RWPE1 (cell line): ENCODE measurements around the gene PRKCSH.
"Not testable (repeated sequence)": the region's sequence is repeated elsewhere in the genome, so short reads cannot be mapped to it uniquely, and the experiment has no call there.

ENCODE experiments used
- CTCF ChIA-PET: fragments of 350-600 bp; sonication (Branson Sonifier 250); formaldehyde crosslinking; extraction: SDS; loops from one replicate; lab custom pipeline; 2021; lab: Yijun Ruan, JAX
- POLR2A ChIA-PET: fragments of 400-600 bp; formaldehyde crosslinking; extraction: SDS; loops from one replicate; lab custom pipeline; 2020; ENCODE audit warnings: antibody characterized with exemption; ENCODE audit not compliant: low non-redundant PET; lab: Yijun Ruan, JAX
- DNase-seq: peaks from one replicate; pipeline ENCODE4 v3.0.0; 2012; ENCODE audit warnings: low spot score
- H3K27ac ChIP-seq: fragments of 450-650 bp; 2 replicates; pipeline ENCODE4 v1.5.1; 2017
- TF ChIP-seq, protein P1 (sequence below): fragments of 450-650 bp; conservative IDR thresholded peaks from 2 replicates; pipeline ENCODE4 v1.5.1; 2017; ENCODE audit warnings: low read depth, mild to moderate bottlenecking

The PRKCSH gene

DNA sequence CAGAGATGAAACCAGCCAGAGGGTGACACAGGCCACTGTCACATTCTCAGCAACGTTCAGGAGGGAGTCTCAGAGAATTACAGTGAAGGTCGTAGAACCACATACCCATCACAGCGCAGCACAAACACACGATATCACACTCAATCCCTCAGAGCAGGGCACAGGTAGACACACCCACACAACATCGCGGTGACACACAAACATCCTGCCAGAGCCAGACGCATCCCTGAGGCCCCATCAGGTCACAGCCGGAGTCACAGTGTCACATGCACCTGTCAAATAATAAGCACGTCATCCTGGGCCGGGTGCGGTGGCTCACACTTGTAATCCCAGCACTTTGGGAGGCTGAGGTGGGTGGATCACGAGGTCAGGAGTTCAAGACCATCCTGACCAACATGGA, 28.0 kb downstream of the PRKCSH start:
- CTCF ChIA-PET: interaction anchor here (1.3 kb wide), 1 partner anchor 19 kb away, joined by 4 read pairs; no protein-coding TSS in a partner anchor
- no peak overlapping the region for H3K27ac ChIP-seq
- POLR2A ChIA-PET: no interaction called here

DNA sequence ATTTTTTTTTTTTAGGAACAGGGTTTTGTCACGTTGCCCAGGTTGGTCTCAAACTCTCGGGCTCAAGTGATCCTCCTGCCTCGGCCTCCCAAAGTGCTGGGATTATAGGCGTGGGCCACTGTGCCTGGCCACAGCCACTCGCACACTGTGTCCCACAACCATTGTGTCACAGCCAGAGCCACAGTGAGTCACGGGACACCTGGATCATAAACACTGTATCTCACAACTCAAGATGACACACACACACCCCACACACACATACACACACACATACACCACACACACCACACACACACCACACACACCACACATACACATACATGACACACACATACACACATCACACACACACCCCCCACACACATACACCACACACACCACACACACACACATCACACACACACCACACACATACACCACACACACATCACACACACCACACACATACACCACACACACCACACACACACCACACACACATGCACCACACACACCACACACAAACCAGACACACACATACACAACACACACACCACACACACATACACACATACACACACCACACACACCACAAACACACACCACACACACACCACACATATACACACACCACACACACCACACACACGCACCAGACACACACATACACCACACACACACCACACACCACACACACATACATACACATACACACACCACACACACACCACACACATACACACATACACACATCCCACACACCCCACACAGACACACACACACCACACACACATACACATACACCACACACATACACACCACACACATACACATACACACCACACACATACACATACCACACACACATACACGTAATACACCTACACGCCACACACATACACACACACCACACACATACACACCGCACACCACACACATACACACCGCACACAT, 29.2 kb downstream of the PRKCSH start:
- TF ChIP-seq, protein P1, sequence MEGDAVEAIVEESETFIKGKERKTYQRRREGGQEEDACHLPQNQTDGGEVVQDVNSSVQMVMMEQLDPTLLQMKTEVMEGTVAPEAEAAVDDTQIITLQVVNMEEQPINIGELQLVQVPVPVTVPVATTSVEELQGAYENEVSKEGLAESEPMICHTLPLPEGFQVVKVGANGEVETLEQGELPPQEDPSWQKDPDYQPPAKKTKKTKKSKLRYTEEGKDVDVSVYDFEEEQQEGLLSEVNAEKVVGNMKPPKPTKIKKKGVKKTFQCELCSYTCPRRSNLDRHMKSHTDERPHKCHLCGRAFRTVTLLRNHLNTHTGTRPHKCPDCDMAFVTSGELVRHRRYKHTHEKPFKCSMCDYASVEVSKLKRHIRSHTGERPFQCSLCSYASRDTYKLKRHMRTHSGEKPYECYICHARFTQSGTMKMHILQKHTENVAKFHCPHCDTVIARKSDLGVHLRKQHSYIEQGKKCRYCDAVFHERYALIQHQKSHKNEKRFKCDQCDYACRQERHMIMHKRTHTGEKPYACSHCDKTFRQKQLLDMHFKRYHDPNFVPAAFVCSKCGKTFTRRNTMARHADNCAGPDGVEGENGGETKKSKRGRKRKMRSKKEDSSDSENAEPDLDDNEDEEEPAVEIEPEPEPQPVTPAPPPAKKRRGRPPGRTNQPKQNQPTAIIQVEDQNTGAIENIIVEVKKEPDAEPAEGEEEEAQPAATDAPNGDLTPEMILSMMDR: no peak
- no peak overlapping the region for H3K27ac ChIP-seq
- POLR2A ChIA-PET: no interaction called here
- CTCF ChIA-PET: interaction anchor here (1.3 kb wide), 1 partner anchor 18 kb away, joined by 4 read pairs; no protein-coding TSS in a partner anchor
- DNase-seq: no peak

More for the DNA sequence above, 28.0 kb downstream of the PRKCSH start:
- DNase-seq: no peak
- TF ChIP-seq, protein P1: no peak

DNA sequence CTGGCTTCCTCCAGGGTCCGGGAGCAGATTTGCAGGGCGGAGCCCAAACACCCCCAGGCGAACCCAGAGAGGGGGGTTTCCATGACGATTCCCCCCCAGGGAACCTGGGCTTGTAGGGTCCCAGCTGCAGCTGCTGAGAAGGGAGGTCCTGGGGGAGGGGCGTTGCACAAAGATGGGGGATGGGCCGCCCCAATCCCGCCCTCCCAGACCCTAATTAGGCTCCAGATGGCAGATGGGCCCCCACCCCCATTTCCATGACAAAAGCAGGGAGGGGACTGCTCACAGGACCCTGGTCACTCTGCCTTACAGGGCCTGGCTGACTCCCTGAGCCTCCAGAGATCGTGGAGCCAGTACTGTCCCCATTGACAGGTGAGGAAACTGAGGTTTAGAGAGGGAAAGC, 30.2 kb downstream of the PRKCSH start:
- CTCF ChIA-PET: no interaction called here
- TF ChIP-seq, protein P1: no peak
- POLR2A ChIA-PET: no interaction called here
- no peak for DNase-seq
- H3K27ac ChIP-seq: no peak overlapping the region

DNA sequence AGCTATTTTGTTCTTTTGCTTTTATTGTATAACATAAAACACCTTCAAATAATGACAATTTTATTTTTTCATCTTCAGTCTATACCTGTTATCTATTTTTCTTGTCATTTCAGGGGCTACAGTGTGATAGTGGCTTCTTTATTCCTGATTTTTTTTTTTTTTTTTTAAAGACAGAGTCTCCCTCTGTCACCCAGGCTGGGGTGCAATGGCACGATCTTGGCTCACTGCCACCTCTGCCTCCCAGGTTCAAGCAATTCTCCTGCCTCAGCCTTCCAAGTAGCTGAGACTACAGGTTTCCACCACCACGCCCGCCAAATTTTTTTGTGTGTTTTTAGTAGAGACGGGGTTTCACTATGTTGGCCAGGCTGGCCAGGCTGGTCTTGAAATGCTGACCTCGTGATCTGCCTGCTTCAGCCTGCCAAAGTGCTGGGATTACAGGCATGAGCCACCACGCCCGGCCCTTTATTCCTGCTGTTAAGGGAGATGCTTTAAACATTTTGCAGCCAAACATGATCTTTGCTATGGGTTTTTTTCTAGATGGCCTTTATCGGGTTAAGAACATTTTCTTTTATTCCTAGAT, 32.9 kb downstream of the PRKCSH start:
- POLR2A ChIA-PET, DNase-seq: not testable (repeated sequence)
- H3K27ac ChIP-seq: peak overlapping the region; percentile 41; the same call in 1 of the 2 replicates
- CTCF ChIA-PET: interaction anchor here (0.6 to 1.8 kb wide), 4 partner anchors 9 to 68 kb away, joined by 3 to 6 read pairs (median 5); no protein-coding TSS in a partner anchor

DNA sequence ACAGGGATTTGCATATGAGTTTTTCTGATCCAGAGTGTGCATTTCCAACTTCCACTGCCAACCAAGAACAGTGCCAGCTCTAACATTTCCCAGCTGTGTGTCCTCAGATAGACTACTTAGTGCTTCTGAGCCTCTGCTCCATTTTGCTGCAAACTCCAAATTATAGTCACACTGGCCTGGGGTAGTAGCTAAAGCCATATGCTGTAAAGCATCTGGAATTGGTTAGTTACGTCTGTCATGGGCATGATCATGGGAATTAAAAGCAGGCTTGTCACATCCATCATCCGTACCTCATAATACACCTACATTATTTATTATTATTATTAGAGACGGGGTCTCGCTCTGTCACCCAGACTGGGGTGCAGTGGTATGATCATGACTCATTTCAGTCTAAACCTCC, 38.3 kb downstream of the PRKCSH start:
- ChIA-PET POLR2A (no interaction called here), CTCF (no interaction called here)

DNA sequence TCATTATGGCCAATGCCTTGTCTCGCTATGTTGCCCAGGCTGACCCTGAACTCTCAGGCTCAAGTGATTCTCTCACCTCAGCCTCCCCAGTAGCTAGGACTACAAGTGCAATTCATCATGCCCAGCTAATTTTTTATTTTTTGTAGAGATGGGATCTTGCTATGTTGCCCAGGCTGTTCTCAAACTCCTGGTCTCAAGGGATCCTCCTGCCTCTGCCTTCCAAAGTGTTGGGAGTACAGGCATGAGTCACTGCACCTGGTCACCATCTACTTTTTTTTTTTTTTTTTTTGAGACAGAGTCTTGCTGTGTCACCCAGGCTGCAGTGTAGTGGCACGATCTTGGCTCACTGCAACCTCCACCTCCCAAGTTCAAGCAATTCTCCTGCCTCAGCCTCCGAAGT, 39.9 kb downstream of the PRKCSH start:
- CTCF ChIA-PET: interaction anchor here (0.7 kb wide), 1 partner anchor 123 kb away, joined by 3 read pairs; no protein-coding TSS in a partner anchor
- DNase-seq, POLR2A ChIA-PET, H3K27ac ChIP-seq: not testable (repeated sequence)

More for the DNA sequence above, 38.3 kb downstream of the PRKCSH start:
- no peak for DNase-seq
- H3K27ac ChIP-seq: no peak overlapping the region
- TF ChIP-seq, protein P1: no peak

DNA sequence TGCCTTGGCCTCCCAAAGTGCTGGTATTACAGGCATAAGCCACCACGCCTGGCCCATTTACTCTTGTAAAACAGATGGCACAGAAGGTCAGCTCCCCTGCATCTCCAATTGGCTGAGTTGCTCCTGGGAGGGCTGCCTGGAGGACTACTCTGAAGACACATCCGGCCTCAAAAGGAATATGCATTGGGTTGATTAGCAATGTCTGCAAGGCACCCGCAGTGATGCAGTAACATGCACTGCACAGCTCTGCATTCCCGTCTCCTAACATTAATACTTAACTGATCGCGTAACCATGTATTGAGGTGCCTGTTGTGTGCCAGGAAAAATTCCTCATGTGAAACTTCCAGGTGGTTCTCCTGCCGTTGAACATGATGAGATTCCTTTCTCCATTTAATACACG, 40.4 kb downstream of the PRKCSH start:
- ChIA-PET POLR2A (no interaction called here), CTCF (interaction anchor here (0.7 kb wide), 2 partner anchors 124 to 443 kb away, joined by 3 read pairs; no protein-coding TSS in a partner anchor)
- no peak overlapping the region for H3K27ac ChIP-seq
- no peak for DNase-seq
- TF ChIP-seq, protein P1: no peak
